HG02759 (cell line): ENCODE results near the gene POM121L2.
A peak's percentile ranks its signal among the peaks of the same experiment; 100 is the strongest.
"Not testable (repeated sequence)": the region's sequence is repeated elsewhere in the genome, so short reads cannot be mapped to it uniquely, and the experiment has no call there.

Source experiments
- ATAC-seq: cut with Tn5 transposase; IDR thresholded peaks from one replicate; pipeline ENCODE4 v1.9.1; 2021; ENCODE audit warnings: mild to moderate bottlenecking, moderate library complexity; ENCODE audit not compliant: unreplicated experiment

The POM121L2 gene

GRCh38 chr6:27294409-27294808 is 17.7 kb downstream of the POM121L2 start:
- ATAC-seq: no peak

GRCh38 chr6:27293436-27294098 is 18.5 kb downstream of the POM121L2 start:
- ATAC-seq: no peak

- ATAC-seq: no peak
Observed at GRCh38 chr6:27290850-27291208, 21.2 kb downstream of the POM121L2 start.

GRCh38 chr6:27290065-27290849 is 21.8 kb downstream of the POM121L2 start:
- ATAC-seq: no peak

GRCh38 chr6:27288136-27289044 is 23.7 kb downstream of the POM121L2 start:
- ATAC-seq: no peak

GRCh38 chr6:27287751-27288135 is 24.3 kb downstream of the POM121L2 start:
- ATAC-seq: no peak

- no peak for ATAC-seq
Observed at GRCh38 chr6:27286141-27286540, 25.9 kb downstream of the POM121L2 start.

GRCh38 chr6:27283279-27283678 is 28.8 kb downstream of the POM121L2 start:
- no peak for ATAC-seq

GRCh38 chr6:27281569-27281968 is 30.5 kb downstream of the POM121L2 start:
- no peak for ATAC-seq

- ATAC-seq: no peak
Observed at GRCh38 chr6:27281105-27281539, 31.0 kb downstream of the POM121L2 start.

- no peak for ATAC-seq
Observed at GRCh38 chr6:27280540-27281000, 31.5 kb downstream of the POM121L2 start.

- ATAC-seq: peak; percentile 38
Observed at GRCh38 chr6:27280064-27280539, 32.0 kb downstream of the POM121L2 start.

GRCh38 chr6:27279513-27280063 is 32.5 kb downstream of the POM121L2 start:
- ATAC-seq: no peak

- ATAC-seq: no peak
Observed at GRCh38 chr6:27275025-27275956, 36.8 kb downstream of the POM121L2 start.

- ATAC-seq: no peak
Observed at GRCh38 chr6:27273783-27274182, 38.3 kb downstream of the POM121L2 start.

- no peak for ATAC-seq
Observed at GRCh38 chr6:27268803-27269202, 43.3 kb downstream of the POM121L2 start.

- ATAC-seq: no peak
Observed at GRCh38 chr6:27267857-27268434, 44.1 kb downstream of the POM121L2 start.

GRCh38 chr6:27267003-27267402 is 45.1 kb downstream of the POM121L2 start:
- ATAC-seq: not testable (repeated sequence)

GRCh38 chr6:27263886-27264285 is 48.2 kb downstream of the POM121L2 start:
- ATAC-seq: no peak
